HCT116 (cell line): ENCODE results near the gene ZNF367.

Experiments
- CTCF ChIP-seq, 3 experiments: fragments of 200-600 bp in 1 of 3; sonication (generic) in 1 of 3; IDR thresholded peaks in 2 of 3; conservative IDR thresholded peaks in 1 of 3; 2 replicates each; pipeline ENCODE4 v1.5.1; 2012 to 2017; ENCODE audit warnings: low read depth in 2 of 3, low read length in 2 of 3, antibody characterized with exemption in 1 of 3, borderline replicate concordance in 1 of 3, control low read depth in 1 of 3, mild to moderate bottlenecking in 1 of 3, mixed read lengths in 1 of 3, mixed run types in 1 of 3, moderate library complexity in 1 of 3; ENCODE audit not compliant: insufficient read depth in 1 of 3
- ELF1 ChIP-seq: IDR thresholded peaks from 2 replicates; pipeline ENCODE4 v1.6.1; 2012; ENCODE audit warnings: low read depth, borderline replicate concordance
- EZH2 ChIP-seq: fragments of 200-600 bp; sonication (generic); IDR thresholded peaks from 2 replicates; pipeline ENCODE4 v1.6.1; 2017; ENCODE audit warnings: antibody characterized with exemption, mixed run types
- POLR2A ChIP-seq: IDR thresholded peaks from 2 replicates; pipeline ENCODE4 v1.7.0; 2011; ENCODE audit warnings: borderline replicate concordance; ENCODE audit not compliant: insufficient read depth, insufficient read length; ENCODE audit errors: extremely low read depth
- POLR2AphosphoS5 ChIP-seq: IDR thresholded peaks from 2 replicates; pipeline ENCODE4 v1.6.1; 2011; ENCODE audit warnings: mild to moderate bottlenecking, low read depth, low read length, moderate library complexity
- SIN3A ChIP-seq: IDR thresholded peaks from 2 replicates; pipeline ENCODE4 v1.6.1; 2012; ENCODE audit warnings: low read depth
- SRF ChIP-seq: IDR thresholded peaks from 2 replicates; pipeline ENCODE4 v1.6.1; 2012; ENCODE audit warnings: low read depth

GRCh38 chr9:96381125-96381524, 37.0 kb downstream of the ZNF367 start:
- no peak for TF ChIP-seq CTCF (IDR thresholded peaks at IDR 0.05 in 2 of 3, conservative IDR thresholded peaks at IDR 0.05 in 1 of 3; ENCODE audit: borderline replicate concordance in 1 of 3, insufficient read depth in 1 of 3, low read depth in 2 of 3, low read length in 2 of 3)
- no peak for TF ChIP-seq POLR2A
- TF ChIP-seq POLR2AphosphoS5 = no peak
- TF ChIP-seq SRF = no peak
- no peak for TF ChIP-seq SIN3A
- no peak for TF ChIP-seq ELF1
- TF ChIP-seq EZH2 = no peak
